HG02981 (cell line): ENCODE results near the gene DLG2.

Source experiments
- ATAC-seq: cut with Tn5 transposase; IDR thresholded peaks from one replicate; pipeline ENCODE4 v1.9.1; 2021; ENCODE audit warnings: mild to moderate bottlenecking, moderate library complexity; ENCODE audit not compliant: unreplicated experiment

Gene DLG2

DNA sequence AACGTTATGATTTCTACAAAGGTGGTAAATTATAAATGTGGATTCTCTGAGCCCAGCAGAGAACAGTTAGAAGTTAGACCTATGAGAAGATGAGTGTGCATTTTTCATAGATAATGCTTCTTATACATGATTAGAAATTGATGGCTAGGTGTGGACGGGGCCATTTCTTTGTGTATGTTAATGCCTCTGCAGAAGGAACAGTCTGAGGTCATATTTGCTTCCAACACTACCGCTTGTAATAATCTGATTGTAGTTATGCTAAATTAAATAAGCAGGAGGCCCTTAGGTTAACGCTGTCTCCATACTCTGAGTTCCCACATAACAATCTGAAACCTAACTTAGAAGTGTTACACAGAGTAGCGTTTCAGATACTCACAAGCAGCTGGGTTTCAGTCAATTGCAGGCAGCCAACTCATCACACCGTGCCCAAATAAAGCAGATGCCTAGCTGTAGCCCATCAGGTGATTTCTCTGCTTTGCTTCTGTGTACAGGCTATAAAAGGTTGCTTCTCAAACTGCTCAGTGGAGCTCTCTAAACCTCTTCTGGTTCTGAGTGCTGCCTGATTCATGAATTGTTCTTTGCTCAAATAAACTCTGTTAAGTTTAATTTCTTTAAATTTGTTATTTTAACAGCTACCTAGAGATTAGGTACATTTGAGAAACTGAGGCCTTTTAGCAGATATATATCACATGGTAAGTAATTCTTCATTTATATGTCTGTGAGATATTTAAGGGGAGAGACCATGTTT, 1702.2 kb downstream of the DLG2 start:
- no peak for ATAC-seq

DNA sequence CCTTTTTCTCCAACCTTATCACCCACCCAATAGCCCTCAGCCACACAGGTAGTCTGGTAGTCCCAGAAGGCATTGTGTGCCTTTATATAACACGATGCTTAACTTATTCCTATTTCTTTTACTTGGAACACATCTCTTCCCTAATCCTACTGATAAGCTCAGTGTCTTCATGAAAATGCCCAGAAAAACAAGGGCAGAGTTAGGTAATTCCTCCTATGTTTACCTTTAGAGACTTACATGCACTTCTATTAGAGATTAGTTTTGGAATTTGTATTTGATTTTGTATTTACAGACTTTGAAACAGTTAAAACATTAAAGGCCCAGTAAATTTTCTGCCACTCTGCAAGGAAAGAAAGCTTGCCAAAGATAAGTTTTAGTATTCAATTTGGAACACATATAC, 1703.2 kb downstream of the DLG2 start:
- ATAC-seq = no peak

DNA sequence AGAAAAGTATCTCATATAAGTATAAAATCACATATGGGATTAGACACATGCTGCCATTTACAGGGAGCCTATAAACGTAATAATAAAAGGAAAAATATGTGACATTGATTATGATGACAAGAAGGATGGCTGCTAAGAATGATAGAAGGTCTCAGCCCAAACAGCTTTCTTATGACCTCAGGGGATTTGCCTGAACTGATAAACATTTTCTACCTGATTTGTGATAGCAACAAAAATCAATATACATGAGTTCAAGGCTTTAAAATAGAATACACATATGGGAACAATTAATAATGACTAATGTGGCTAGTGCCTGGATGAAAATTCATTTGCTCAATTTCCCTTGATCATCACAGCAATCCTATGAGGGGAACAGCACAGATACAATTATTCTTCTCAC, 1704.2 kb downstream of the DLG2 start:
- no peak for ATAC-seq

DNA sequence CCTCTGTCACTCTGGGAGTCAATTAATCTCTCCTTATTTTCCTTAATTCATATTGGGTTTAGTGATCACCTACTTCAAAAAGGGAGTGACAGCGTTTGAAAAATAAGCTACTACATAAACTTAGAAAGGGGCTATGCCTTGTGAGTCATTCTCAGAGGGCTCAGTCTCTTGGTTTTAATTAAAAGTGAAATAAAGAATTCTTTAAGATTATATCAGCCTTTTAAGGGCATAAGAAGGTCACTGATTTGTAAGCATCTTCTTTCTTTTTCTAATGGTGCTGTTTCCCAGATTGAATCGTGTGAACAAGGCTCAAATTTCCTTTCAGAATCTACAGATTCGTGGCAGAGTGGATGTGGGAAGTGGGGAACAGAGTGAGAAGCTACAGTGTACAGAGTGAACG, 1704.8 kb downstream of the DLG2 start:
- no peak for ATAC-seq

- no peak for ATAC-seq
These were observed 1705.5 kb downstream of the DLG2 start for GRCh38 chr11:83921447-83922192.

DNA sequence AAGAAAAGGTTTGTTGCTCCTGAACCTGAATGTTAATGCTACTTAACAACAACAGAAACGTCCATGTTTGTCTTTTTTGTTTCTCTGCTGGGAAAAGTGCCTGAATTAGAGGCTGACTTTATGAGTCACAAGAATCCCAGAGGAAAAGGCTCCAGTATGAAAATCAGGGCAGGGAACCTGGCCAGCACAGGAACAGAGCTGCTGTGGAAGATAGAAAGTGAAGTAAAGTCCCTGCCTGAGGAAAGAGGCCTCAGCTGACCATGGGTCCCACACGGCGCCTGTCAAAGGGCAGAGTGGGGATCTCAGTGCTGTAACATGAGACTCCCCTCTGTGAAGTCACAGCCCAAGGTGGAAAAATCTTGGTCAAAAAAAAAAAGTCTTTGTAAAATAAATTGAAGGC, 1708.7 kb downstream of the DLG2 start:
- no peak for ATAC-seq

- no peak for ATAC-seq
These were observed 1712.1 kb downstream of the DLG2 start for GRCh38 chr11:83914995-83915394.

DNA sequence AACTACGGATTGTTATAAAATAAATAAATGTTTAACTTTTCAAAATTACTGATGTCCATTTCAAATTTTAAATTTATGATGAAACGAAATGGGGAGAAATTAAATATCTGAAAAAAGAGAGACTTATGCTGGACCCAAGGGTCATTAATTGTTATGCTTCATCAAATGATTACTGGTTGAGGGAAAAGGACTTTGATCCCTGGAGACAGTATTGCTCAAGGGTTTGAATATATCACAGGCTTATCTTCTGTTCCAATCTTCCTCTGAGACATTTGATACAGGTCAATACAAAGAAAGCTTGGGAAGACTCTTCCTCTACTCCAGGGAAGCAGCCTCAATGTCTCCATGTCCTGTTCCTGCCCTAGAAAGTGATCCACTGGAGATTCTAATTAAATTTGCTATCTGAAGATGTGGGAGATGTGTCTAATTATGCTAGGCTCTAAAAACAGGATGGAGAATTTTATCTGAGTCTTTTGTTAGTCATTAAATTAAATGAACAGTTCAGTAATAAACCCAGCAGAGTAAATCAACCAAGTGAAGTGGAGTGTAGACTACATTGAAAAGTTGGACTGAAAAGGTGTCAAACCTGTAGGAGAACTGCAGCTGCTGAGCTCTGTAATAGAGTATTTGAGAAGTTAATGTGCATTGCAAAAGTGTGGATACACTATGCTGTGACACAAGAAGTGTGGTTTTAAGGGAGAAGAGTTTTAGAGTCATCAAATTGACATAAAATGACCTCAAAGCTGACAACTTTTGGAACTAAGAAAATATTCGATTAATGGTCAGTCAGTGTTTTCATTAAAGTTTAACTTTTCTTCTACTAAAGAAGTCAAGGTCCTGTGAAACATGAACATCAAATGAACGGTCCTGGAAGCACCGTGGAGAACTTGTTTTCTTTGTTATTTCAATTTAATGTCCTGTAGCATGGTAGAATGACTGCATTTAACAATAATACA, 1717.3 kb downstream of the DLG2 start:
- ATAC-seq = no peak

DNA sequence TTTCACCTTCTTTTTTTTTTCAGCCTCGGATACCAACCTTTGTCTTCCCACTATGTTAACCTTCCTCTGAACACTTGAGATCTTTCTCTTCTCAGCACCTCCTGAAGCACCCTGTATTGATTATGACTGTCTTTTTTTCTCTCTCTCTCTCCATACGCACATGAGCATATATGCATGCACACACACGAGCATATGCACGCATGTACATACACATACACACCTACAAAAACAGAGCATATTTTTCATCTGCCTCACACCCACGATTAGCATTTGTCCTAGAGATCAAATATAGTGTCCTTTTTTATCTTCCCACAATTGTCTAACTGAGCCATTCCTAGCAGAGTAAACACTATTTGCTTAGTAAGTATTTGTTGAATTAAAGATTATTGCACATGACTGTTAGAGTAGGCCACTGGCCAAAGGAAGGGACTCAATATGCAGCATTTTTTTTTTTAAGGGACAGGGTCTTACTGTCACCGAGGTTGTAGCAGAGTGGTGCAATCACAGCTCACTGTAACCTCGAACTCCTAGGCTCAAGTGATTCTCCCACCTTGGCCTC, 1718.8 kb downstream of the DLG2 start:
- ATAC-seq = no peak

DNA sequence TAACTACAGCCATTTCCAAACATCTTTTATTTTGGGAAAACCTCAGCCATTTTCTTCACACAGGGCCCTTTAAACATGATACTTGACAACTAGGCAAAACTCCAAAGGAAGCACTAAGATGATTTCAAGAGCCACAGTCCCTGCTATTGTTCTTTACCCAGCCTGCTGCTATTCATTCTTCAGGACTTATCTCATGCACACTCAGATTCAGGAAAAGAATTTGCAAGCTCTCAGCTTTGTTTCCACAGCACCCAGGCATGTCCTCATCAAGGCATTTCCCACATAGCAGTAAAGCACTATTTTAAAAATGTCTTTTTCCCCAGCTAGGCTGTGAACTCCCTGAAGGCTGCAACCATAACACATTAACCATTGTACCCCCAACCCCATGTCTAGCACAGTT, 1731.6 kb downstream of the DLG2 start:
- no peak for ATAC-seq

DNA sequence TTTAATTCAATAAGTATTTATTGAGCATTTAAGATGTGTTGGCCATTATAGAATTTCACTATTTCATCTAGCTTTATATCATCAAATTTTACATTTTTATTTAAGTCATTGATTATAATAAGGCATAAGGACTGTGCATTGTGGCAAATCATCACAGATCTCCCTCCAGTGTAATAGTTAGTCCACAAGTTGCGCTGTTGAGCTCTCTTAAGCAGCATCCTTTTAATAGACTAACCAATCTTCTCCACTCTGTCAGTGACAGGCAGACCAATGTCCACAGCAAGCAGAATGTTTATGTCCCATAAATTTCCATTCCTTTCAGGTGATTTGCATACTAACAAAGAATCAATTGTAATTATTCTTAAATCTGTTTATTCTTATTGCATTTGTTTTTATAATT, 1745.7 kb downstream of the DLG2 start:
- no peak for ATAC-seq

DNA sequence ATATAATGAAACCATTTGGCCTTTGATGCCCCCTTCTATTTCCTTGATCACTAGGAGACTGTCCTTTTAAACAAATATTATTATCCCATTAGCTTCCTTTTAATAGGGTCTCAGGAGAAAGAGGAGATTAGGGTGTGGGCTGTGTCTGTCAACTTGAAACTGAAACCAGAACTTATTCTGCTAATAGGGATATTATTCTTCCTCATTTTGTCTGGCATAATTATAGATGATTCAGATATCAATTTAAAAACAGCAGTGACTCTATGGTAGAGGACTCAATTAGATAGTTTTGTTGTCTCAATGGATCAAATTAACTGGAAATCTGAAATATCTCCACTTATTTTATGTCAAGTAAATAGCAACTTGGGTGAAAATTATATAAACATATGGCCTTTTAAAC, 1756.1 kb downstream of the DLG2 start:
- no peak for ATAC-seq

DNA sequence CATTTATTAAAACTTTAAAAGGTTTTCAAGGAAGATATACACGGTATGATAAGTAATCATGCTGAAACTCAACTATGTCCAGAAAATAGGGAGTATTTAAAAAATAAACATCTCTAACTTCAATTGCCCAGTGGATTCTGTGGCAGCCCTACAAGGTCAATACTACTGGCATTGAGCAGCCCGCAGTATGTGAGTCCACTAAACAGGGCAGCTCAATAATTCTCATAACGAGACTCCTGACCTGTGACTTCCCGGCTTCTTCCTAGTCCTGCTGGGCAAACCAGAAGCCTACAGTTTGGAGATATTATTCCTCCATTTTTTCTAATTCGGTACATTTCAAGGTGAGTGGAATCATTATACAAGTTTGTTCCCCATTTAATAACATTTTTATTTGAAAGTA, 1760.5 kb downstream of the DLG2 start:
- no peak for ATAC-seq

- ATAC-seq = no peak
These were observed 1761.3 kb downstream of the DLG2 start for GRCh38 chr11:83865636-83866461.

DNA sequence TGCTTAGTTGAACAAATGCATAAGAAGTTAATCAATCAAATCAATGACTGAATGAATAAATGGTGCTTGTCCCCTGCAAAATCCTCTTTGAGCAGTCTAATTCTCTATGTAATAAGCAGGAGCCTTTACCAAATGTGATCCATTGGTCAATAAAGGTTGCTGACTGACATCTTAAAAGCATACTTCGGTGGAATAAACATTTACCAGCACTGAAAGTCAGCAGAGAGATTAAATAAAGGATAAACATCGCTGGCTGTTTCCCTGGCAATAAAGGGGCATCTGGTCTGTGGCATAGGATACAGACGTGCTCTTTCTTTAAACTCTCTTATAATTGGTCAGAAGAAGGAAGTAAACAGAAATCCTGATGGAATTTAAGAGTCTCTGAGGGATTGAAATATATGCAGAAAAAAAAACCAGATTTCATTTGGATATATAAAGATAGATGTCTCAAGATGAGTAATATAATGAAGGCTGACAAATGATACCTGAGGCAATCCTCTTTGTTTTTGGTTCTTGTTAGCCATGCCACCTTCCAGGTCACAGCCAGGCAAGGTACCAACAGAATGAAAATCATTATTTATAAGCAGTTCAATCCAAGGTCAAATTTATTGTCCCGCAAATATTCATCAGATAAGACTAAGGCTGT, 1762.6 kb downstream of the DLG2 start:
- ATAC-seq = no peak

DNA sequence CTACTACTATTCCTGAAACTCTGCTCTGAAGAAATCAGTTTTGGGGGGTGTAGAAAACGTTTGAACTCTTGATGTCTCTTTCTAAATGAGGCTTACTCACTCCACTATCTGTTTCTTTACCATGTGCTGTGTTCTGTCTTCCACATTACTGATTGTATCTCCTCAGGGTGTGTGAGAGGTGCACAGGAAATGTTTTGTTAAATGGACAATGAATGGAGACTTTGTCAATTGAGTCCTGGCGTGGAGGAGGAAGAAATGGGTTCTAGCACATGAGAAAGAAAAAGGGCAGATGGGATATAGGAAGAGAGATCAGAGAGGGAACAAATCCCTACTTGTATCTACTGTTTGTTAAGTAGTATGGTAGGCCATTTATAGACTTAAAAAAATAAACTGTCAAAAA, 1763.9 kb downstream of the DLG2 start:
- ATAC-seq = no peak

GRCh38 chr11:83862691-83863090, 1764.5 kb downstream of the DLG2 start:
- no peak for ATAC-seq

DNA sequence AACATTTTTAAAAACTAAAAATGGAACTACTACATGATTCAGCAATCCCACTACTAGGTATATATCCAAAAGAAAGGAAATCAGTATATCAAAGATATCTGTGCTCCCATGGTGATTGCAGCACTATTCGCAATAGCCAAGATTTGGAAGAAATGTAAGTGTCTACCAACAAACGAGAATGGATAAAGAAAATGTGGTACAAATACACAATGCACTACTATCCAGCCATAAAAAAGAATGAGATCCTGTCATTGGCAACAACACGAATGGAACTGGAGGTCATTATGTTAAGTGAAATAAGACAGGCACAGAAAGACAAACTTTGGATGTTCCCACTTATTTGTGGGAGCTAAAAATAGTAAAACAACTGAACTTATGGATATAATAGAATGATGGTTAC, 1765.1 kb downstream of the DLG2 start:
- ATAC-seq = no peak

DNA sequence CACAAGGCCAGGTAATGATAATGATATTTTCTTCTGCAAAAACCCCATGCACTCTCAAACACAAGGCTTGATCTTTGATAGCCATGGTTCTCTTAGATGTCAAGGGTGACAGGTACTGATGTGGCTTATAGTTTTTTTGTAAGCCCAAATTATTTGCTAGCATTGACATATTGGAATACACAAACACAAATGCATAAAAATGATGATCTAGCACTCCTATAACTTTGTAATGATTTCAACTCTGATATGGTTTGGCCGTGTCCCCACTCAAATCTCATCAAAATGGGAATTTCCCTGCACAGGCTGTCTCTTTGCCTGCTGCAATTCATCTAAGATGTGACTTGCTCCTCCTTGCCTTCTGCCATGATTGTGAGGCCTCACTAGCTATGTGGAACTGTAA, 1768.5 kb downstream of the DLG2 start:
- no peak for ATAC-seq

GRCh38 chr11:83855237-83855636, 1771.9 kb downstream of the DLG2 start:
- ATAC-seq = no peak
